GM12878 (cell line): ENCODE results near the gene SCN5A.

Source experiments
- ATF3 ChIP-seq: IDR thresholded peaks from 2 replicates; pipeline ENCODE4 v1.6.1; 2011; ENCODE audit warnings: low read depth, mild to moderate bottlenecking, low read length, moderate library complexity, borderline replicate concordance; ENCODE audit errors: extremely low read depth
- CHD4 ChIP-seq: fragments of 200-600 bp; sonication (generic); IDR thresholded peaks from 2 replicates; pipeline ENCODE4 v1.6.1; 2016; ENCODE audit warnings: mild to moderate bottlenecking
- CTCF ChIP-seq, 3 experiments: IDR thresholded peaks in 2 of 3; conservative IDR thresholded peaks in 1 of 3; 2 replicates each; pipeline ENCODE4 v1.5.1; 2011; ENCODE audit warnings: low read depth in 3 of 3, low read length in 3 of 3, mild to moderate bottlenecking in 3 of 3, control low read depth in 2 of 3, moderate library complexity in 2 of 3, inconsistent platforms in 1 of 3, mixed read lengths in 1 of 3; ENCODE audit not compliant: control insufficient read depth in 2 of 3, insufficient read depth in 1 of 3; ENCODE audit errors: extremely low read depth in 1 of 3
- EP300 ChIP-seq, 2 experiments: fragments of 150-350 bp in 1 of 2; IDR thresholded peaks; 2 replicates each; pipeline ENCODE4 v1.6.1; 2011 to 2012; ENCODE audit warnings: low read depth in 2 of 2, low read length in 2 of 2, borderline replicate concordance in 1 of 2, improper control_type of control experiment in 1 of 2, inconsistent platforms in 1 of 2; ENCODE audit not compliant: control insufficient read depth in 1 of 2
- FOXM1 ChIP-seq: IDR thresholded peaks from 2 replicates; pipeline ENCODE4 v1.6.1; 2012; ENCODE audit warnings: low read depth, mild to moderate bottlenecking, inconsistent platforms, low read length, moderate library complexity
- GABPA ChIP-seq: IDR thresholded peaks from 2 replicates; pipeline ENCODE4 v1.6.1; 2014; ENCODE audit warnings: antibody characterized with exemption, low read depth, mild to moderate bottlenecking, inconsistent platforms
- NFYB ChIP-seq: IDR thresholded peaks from 2 replicates; pipeline ENCODE4 v1.6.1; 2011; ENCODE audit warnings: low read depth, mild to moderate bottlenecking, low read length, improper control_type of control experiment, moderate library complexity; ENCODE audit not compliant: insufficient read depth
- POLR2A ChIP-seq: IDR thresholded peaks from 2 replicates; pipeline ENCODE4 v1.6.1; 2011; ENCODE audit warnings: low read depth, mild to moderate bottlenecking, low read length
- POLR2AphosphoS5 ChIP-seq: IDR thresholded peaks from 2 replicates; pipeline ENCODE4 v1.6.1; 2011; ENCODE audit warnings: mild to moderate bottlenecking, low read length, inconsistent platforms
- TAF1 ChIP-seq: IDR thresholded peaks from 2 replicates; pipeline ENCODE4 v1.6.1; 2011; ENCODE audit warnings: mild to moderate bottlenecking, low read depth, low read length, borderline replicate concordance
- TCF12 ChIP-seq: IDR thresholded peaks from 2 replicates; pipeline ENCODE4 v1.6.1; 2011; ENCODE audit warnings: low read depth, mild to moderate bottlenecking, low read length

- TF ChIP-seq TAF1: no peak
- no peak for TF ChIP-seq CHD4
- no peak for TF ChIP-seq EP300 (IDR thresholded peaks at IDR 0.05; ENCODE audit: borderline replicate concordance in 1 of 2, control insufficient read depth in 1 of 2, low read depth in 2 of 2, low read length in 2 of 2)
- TF ChIP-seq CTCF (IDR thresholded peaks at IDR 0.05 in 2 of 3, conservative IDR thresholded peaks at IDR 0.05 in 1 of 3; ENCODE audit: control insufficient read depth in 2 of 3, extremely low read depth in 1 of 3, insufficient read depth in 1 of 3, low read depth in 3 of 3, low read length in 3 of 3): no peak
- no peak for TF ChIP-seq TCF12
- TF ChIP-seq POLR2AphosphoS5: no peak
- no peak for TF ChIP-seq POLR2A
- TF ChIP-seq GABPA: no peak
- no peak for TF ChIP-seq FOXM1
- no peak for TF ChIP-seq NFYB
- TF ChIP-seq ATF3: no peak
Measured at GRCh38 chr3:38652934-38653333, 3.4 kb upstream of the SCN5A start.
